Thyroid gland (tissue), 4 donors: Measurements from ENCODE around the gene UBQLN4.

ENCODE experiments used
- CTCF ChIP-seq, 6 experiments: fragments of 200-600 bp in 3 of 6; fragments of 450-650 bp in 3 of 6; sonication (generic) in 3 of 6; IDR thresholded peaks; one replicate each; pipeline ENCODE4 v1.5.1; 2016 to 2019; ENCODE audit warnings: antibody characterized with exemption in 6 of 6, mild to moderate bottlenecking in 2 of 6, inconsistent platforms in 1 of 6, moderate library complexity in 1 of 6
- POLR2A ChIP-seq, 2 donors: fragments of 450-650 bp; IDR thresholded peaks; one replicate each; pipeline ENCODE4 v1.6.1; 2017; ENCODE audit warnings: antibody characterized with exemption in 2 of 2, mild to moderate bottlenecking in 2 of 2, moderate library complexity in 1 of 2

- TF ChIP-seq CTCF (IDR thresholded peaks at IDR 0.05) (no peak), POLR2A (IDR thresholded peaks at IDR 0.05) (no peak)
Observed at GRCh38 chr1:156074661-156075060, 21.1 kb upstream of the UBQLN4 start.
